GM18907 (cell line): ENCODE data around the gene NTRK2.
A peak's percentile ranks its signal among the peaks of the same experiment; 100 is the strongest.

Experiments
- ATAC-seq: cut with Tn5 transposase; IDR thresholded peaks from one replicate; pipeline ENCODE4 v1.9.1; 2021; ENCODE audit warnings: mild to moderate bottlenecking, moderate library complexity; ENCODE audit not compliant: unreplicated experiment

NTRK2 gene

GRCh38 chr9:84812847-84813246 is 143.3 kb downstream of the NTRK2 start:
- no peak for ATAC-seq

- ATAC-seq, result no peak
Observed at GRCh38 chr9:84815554-84815953, 146.0 kb downstream of the NTRK2 start.

GRCh38 chr9:84817038-84817437 is 147.5 kb downstream of the NTRK2 start:
- ATAC-seq, result no peak

- no peak for ATAC-seq
Observed at GRCh38 chr9:84818791-84819190, 149.3 kb downstream of the NTRK2 start.

GRCh38 chr9:84819491-84819991 is 150.0 kb downstream of the NTRK2 start:
- ATAC-seq, result no peak

GRCh38 chr9:84821431-84821830 is 151.9 kb downstream of the NTRK2 start:
- no peak for ATAC-seq

GRCh38 chr9:84822589-84823233 is 153.2 kb downstream of the NTRK2 start:
- ATAC-seq, result no peak

- ATAC-seq, result peak; percentile 92
Observed at GRCh38 chr9:84823421-84824271, 154.1 kb downstream of the NTRK2 start.

GRCh38 chr9:84827216-84827765 is 157.8 kb downstream of the NTRK2 start:
- ATAC-seq, result no peak

GRCh38 chr9:84828046-84828445 is 158.5 kb downstream of the NTRK2 start:
- no peak for ATAC-seq

GRCh38 chr9:84829471-84829870 is 159.9 kb downstream of the NTRK2 start:
- ATAC-seq, result no peak

- no peak for ATAC-seq
Observed at GRCh38 chr9:84829997-84830696, 160.6 kb downstream of the NTRK2 start.

GRCh38 chr9:84831377-84831776 is 161.8 kb downstream of the NTRK2 start:
- ATAC-seq, result no peak

GRCh38 chr9:84832453-84832852 is 162.9 kb downstream of the NTRK2 start:
- no peak for ATAC-seq

GRCh38 chr9:84834426-84834825 is 164.9 kb downstream of the NTRK2 start:
- no peak for ATAC-seq

- no peak for ATAC-seq
Observed at GRCh38 chr9:84835745-84836144, 166.2 kb downstream of the NTRK2 start.

- no peak for ATAC-seq
Observed at GRCh38 chr9:84838879-84839278, 169.3 kb downstream of the NTRK2 start.

- no peak for ATAC-seq
Observed at GRCh38 chr9:84839541-84839940, 170.0 kb downstream of the NTRK2 start.

GRCh38 chr9:84841931-84842330 is 172.4 kb downstream of the NTRK2 start:
- no peak for ATAC-seq

GRCh38 chr9:84843175-84843824 is 173.8 kb downstream of the NTRK2 start:
- no peak for ATAC-seq
